ENCODE measurements around the gene CPNE9.
A peak's percentile ranks its signal among the peaks of the same experiment; 100 is the strongest.

Gene CPNE9

DNA sequence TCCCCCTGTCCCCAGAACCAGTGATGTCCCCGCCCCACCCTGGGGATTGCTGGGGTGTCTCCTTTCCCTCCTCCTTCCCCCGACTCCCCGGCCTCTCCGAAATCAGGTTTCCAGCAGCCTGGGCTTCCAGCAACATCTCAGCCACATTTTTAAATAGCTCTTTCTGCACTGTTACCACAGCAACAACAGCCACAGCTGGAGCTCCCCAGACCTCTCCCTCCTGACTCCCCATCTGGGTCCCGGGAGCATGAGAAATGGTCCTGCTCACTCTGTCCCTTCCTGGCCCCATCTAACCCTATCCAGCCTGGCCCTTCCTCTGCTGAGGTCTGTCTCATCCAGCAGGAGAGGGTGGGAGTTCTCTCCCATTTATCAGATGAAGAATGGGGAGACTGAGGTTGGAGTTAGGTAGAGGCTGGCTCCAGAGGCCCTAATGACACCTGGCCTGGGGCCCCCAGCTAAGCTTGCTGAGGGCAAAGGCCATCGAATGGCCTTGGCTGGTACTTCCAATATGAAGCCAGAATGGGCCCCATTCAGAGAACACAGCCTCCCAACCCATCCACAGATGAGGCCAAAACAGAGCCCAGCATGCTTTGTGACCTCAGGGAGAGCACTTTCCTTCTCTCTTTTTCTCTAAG lies 64.6 kb downstream of the CPNE9 start:
- H3K9me3 ChIP-seq (ENCODE audit: low read length), result no peaks in the 10 kb centered on the region
- H3K9me2 ChIP-seq (ENCODE audit: low read depth, low read length), result no peaks in the 10 kb centered on the region
- no peak overlapping the region for H3K27ac ChIP-seq (ENCODE audit: low read depth, low read length, poor library complexity, severe bottlenecking)
- H2AFZ ChIP-seq (ENCODE audit: low read length), result no peak overlapping the region
- H3K9ac ChIP-seq (ENCODE audit: low read length), result no peak overlapping the region
- H3F3A ChIP-seq (ENCODE audit: insufficient read depth, low read length), result 0 out of 2 replicates have a peak, but pooled peaks cover 3% of the 10 kb centered on the region
- H3K36me3 ChIP-seq (ENCODE audit: insufficient read depth, low read length), result no peaks in the 10 kb centered on the region
- no peaks in the 10 kb centered on the region for H4K20me1 ChIP-seq (ENCODE audit: insufficient read depth, low read length)
- TF ChIP-seq, protein P1, sequence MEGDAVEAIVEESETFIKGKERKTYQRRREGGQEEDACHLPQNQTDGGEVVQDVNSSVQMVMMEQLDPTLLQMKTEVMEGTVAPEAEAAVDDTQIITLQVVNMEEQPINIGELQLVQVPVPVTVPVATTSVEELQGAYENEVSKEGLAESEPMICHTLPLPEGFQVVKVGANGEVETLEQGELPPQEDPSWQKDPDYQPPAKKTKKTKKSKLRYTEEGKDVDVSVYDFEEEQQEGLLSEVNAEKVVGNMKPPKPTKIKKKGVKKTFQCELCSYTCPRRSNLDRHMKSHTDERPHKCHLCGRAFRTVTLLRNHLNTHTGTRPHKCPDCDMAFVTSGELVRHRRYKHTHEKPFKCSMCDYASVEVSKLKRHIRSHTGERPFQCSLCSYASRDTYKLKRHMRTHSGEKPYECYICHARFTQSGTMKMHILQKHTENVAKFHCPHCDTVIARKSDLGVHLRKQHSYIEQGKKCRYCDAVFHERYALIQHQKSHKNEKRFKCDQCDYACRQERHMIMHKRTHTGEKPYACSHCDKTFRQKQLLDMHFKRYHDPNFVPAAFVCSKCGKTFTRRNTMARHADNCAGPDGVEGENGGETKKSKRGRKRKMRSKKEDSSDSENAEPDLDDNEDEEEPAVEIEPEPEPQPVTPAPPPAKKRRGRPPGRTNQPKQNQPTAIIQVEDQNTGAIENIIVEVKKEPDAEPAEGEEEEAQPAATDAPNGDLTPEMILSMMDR (IDR thresholded peaks at IDR 0.05; ENCODE audit: low read length), result no peak
- no peak for TF ChIP-seq EZH2 (IDR thresholded peaks at IDR 0.05; ENCODE audit: borderline replicate concordance, low read length)
- no peaks in the 10 kb centered on the region for H3K27me3 ChIP-seq (ENCODE audit: insufficient read depth, low read length)
- H3K79me2 ChIP-seq (ENCODE audit: insufficient read depth, low read length), result no peaks in the 10 kb centered on the region
- H3K4me2 ChIP-seq (ENCODE audit: low read length), result no peak overlapping the region
- peaks cover 8% of the 10 kb centered on the region for H3K4me1 ChIP-seq (ENCODE audit: insufficient read depth, low read length, severe bottlenecking)
- H3K4me3 ChIP-seq (ENCODE audit: low read depth, low read length, poor library complexity, severe bottlenecking), result no peak overlapping the region

- Histone ChIP-seq H3K4me1 (ENCODE audit: insufficient read depth, low read length, severe bottlenecking) (peaks cover 8% of the 10 kb centered on the region), H3K4me2 (ENCODE audit: low read length) (no peak overlapping the region), H3K27ac (ENCODE audit: low read depth, low read length, poor library complexity, severe bottlenecking) (no peak overlapping the region), H3K4me3 (ENCODE audit: low read depth, low read length, poor library complexity, severe bottlenecking) (no peak overlapping the region), H3K9me3 (ENCODE audit: low read length) (no peaks in the 10 kb centered on the region), H3F3A (ENCODE audit: insufficient read depth, low read length) (0 out of 2 replicates have a peak, but pooled peaks cover 3% of the 10 kb centered on the region), H3K79me2 (ENCODE audit: insufficient read depth, low read length) (no peaks in the 10 kb centered on the region), H4K20me1 (ENCODE audit: insufficient read depth, low read length) (no peaks in the 10 kb centered on the region), H3K27me3 (ENCODE audit: insufficient read depth, low read length) (no peaks in the 10 kb centered on the region), H3K36me3 (ENCODE audit: insufficient read depth, low read length) (no peaks in the 10 kb centered on the region), H3K9me2 (ENCODE audit: low read depth, low read length) (no peaks in the 10 kb centered on the region), H3K9ac (ENCODE audit: low read length) (no peak overlapping the region), H2AFZ (ENCODE audit: low read length) (no peak overlapping the region)
- TF ChIP-seq EZH2 (IDR thresholded peaks at IDR 0.05; ENCODE audit: borderline replicate concordance, low read length), result no peak
- TF ChIP-seq, protein P1 (IDR thresholded peaks at IDR 0.05; ENCODE audit: low read length), result no peak
Observed at GRCh38 chr3:9769012-9769411, 65.4 kb downstream of the CPNE9 start.

DNA sequence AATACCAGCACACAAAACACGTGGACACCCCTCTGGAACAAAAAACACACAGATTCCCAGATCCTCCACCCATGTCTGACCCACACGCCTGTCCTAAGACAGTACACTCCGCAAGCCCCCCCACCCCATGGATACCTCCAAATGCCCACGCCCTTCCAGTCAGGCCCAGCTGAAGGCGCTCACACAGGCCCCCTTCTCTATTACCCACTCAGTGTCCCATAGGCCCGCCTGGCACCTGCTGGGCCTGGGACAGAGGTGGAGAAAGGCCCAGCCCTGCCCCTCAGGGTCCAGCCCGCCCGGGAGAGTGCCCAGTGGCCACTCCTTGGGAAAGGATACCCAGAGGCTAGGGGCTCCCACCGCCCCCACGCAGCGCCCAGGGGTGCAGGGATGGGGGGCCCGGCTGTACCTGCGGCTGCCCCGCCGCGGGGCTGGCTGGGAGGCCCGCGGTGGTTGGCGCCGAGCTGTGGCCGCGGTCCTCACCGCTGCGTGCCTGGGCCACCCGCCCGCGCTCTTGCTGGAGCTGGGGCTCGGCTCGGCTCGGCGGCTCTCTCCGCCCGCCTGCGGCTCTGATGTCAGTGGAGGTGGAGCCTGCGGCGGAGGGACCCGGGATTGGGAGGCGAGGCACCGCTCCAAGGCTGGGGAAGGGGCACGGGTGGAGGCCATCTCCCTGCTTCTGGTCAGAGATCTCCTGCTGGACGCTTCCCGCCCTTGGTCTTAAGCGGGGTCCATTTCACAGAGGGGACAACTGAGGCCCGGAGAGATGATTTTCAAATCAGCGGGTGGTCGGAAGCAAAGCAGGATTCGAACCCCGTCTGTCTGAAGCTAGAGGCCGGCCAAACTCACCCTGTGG lies 66.0 kb downstream of the CPNE9 start, which contains the start of gene CAMK1:
CAMK1 (minus strand) TSS at position 522 of the 850 bp plus-strand sequence. CDS start 2,198 bp downstream, outside the sequence.
- Histone ChIP-seq H3K27me3 (ENCODE audit: insufficient read depth, low read length) (no peaks in the 10 kb centered on the region), H3K4me3 (ENCODE audit: low read depth, low read length, poor library complexity, severe bottlenecking) (peak within 1 kb of the TSS; percentile 23), H3F3A (ENCODE audit: insufficient read depth, low read length) (0 out of 2 replicates have a peak, but pooled peaks cover 3% of the 10 kb centered on the region), H3K79me2 (ENCODE audit: insufficient read depth, low read length) (no peaks in the 10 kb centered on the region), H3K36me3 (ENCODE audit: insufficient read depth, low read length) (no peaks in the 10 kb centered on the region), H3K9me2 (ENCODE audit: low read depth, low read length) (no peaks in the 10 kb centered on the region), H3K4me1 (ENCODE audit: insufficient read depth, low read length, severe bottlenecking) (peaks cover 8% of the 10 kb centered on the region), H3K4me2 (ENCODE audit: low read length) (peak within 1 kb of the TSS; percentile 51; the same call in 1 of the 2 replicates), H3K9ac (ENCODE audit: low read length) (no peak within 1 kb of the TSS; the same call in 1 of the 2 replicates), H4K20me1 (ENCODE audit: insufficient read depth, low read length) (no peaks in the 10 kb centered on the region), H3K27ac (ENCODE audit: low read depth, low read length, poor library complexity, severe bottlenecking) (no peak within 1 kb of the TSS), H2AFZ (ENCODE audit: low read length) (no peak within 1 kb of the TSS), H3K9me3 (ENCODE audit: low read length) (no peaks in the 10 kb centered on the region)
- no peak for TF ChIP-seq EZH2 (IDR thresholded peaks at IDR 0.05; ENCODE audit: borderline replicate concordance, low read length)
- TF ChIP-seq, protein P1 (IDR thresholded peaks at IDR 0.05; ENCODE audit: low read length), result no peak
